GM21367 (cell line): ENCODE measurements around the gene ACD.
"Not testable (repeated sequence)": the region's sequence is repeated elsewhere in the genome, so short reads cannot be mapped to it uniquely, and the experiment has no call there.

ENCODE experiments used
- ATAC-seq: cut with Tn5 transposase; IDR thresholded peaks from one replicate; pipeline ENCODE4 v1.9.1; 2021; ENCODE audit not compliant: unreplicated experiment

Gene ACD

GRCh38 chr16:67659675-67660563 lies at the start of gene ACD:
ACD (minus strand) TSS chr16:67660260; CDS start chr16:67660220, 40 bp downstream.
- ATAC-seq = peak; percentile 41

- ATAC-seq = no peak
Observed at GRCh38 chr16:67709050-67709449, 49.0 kb upstream of the ACD start.

- ATAC-seq = no peak
Observed at GRCh38 chr16:67708368-67708771, 48.3 kb upstream of the ACD start.

GRCh38 chr16:67707790-67708189 lies 47.7 kb upstream of the ACD start:
- no peak for ATAC-seq

GRCh38 chr16:67707210-67707609 lies 47.1 kb upstream of the ACD start:
- no peak for ATAC-seq

- ATAC-seq = no peak
Observed at GRCh38 chr16:67704110-67704509, 44.0 kb upstream of the ACD start.

GRCh38 chr16:67703626-67704025 lies 43.6 kb upstream of the ACD start:
- ATAC-seq = no peak

- no peak for ATAC-seq
Observed at GRCh38 chr16:67702130-67702529, 42.1 kb upstream of the ACD start.

GRCh38 chr16:67701420-67701819 lies 41.4 kb upstream of the ACD start:
- ATAC-seq = no peak

GRCh38 chr16:67699265-67699664 lies 39.2 kb upstream of the ACD start:
- ATAC-seq = no peak

GRCh38 chr16:67697422-67698185 lies 37.5 kb upstream of the ACD start:
- no peak for ATAC-seq

GRCh38 chr16:67694611-67695010 lies 34.6 kb upstream of the ACD start:
- ATAC-seq = no peak

- ATAC-seq = not testable (repeated sequence)
Observed at GRCh38 chr16:67693517-67694285, 33.6 kb upstream of the ACD start.

GRCh38 chr16:67685388-67686112 lies 25.5 kb upstream of the ACD start:
- ATAC-seq = no peak

GRCh38 chr16:67683767-67684166 lies 23.7 kb upstream of the ACD start:
- no peak for ATAC-seq

GRCh38 chr16:67679935-67680897 lies 20.2 kb upstream of the ACD start:
- ATAC-seq = no peak

GRCh38 chr16:67678354-67679023 lies 18.4 kb upstream of the ACD start:
- ATAC-seq = no peak

GRCh38 chr16:67677712-67678111 lies 17.7 kb upstream of the ACD start:
- no peak for ATAC-seq

- ATAC-seq = no peak
Observed at GRCh38 chr16:67676939-67677338, 16.9 kb upstream of the ACD start.
